H9 (cell line): ENCODE results near the gene KCNA3. TPM values are rescaled to one million over a fixed set of nuclear protein-coding genes. Genes with fewer than 3 reads are reported as not detected.

Experiments
- DNase-seq: peaks from one replicate; pipeline ENCODE4 v3.0.0-alpha.2; 2017
- H2AFZ ChIP-seq: one replicate; pipeline ENCODE4 v1.6.1; 2013; ENCODE audit warnings: mild to moderate bottlenecking, low read length, control low read depth, moderate library complexity
- H2AK5ac ChIP-seq: 2 replicates; pipeline ENCODE4 v1.6.1; 2013; ENCODE audit warnings: low read length, control low read depth, mixed read lengths; ENCODE audit not compliant: insufficient read length
- H2BK120ac ChIP-seq: one replicate; pipeline ENCODE4 v1.6.1; 2013; ENCODE audit warnings: low read depth, mild to moderate bottlenecking, low read length, control low read depth, inconsistent platforms; ENCODE audit not compliant: poor library complexity, severe bottlenecking
- H2BK12ac ChIP-seq: 2 replicates; pipeline ENCODE4 v1.6.1; 2013; ENCODE audit warnings: low read length, control low read depth, mixed read lengths, low read depth; ENCODE audit not compliant: insufficient read length
- H2BK15ac ChIP-seq: 2 replicates; pipeline ENCODE4 v1.6.1; 2013; ENCODE audit warnings: low read depth, low read length, control low read depth
- H2BK20ac ChIP-seq: one replicate; pipeline ENCODE4 v1.6.1; 2013; ENCODE audit warnings: low read depth, mild to moderate bottlenecking, low read length, control low read depth, inconsistent platforms; ENCODE audit not compliant: poor library complexity, severe bottlenecking
- H2BK5ac ChIP-seq: 2 replicates; pipeline ENCODE4 v1.6.1; 2013; ENCODE audit warnings: low read length, control low read depth, mixed read lengths; ENCODE audit not compliant: insufficient read length
- H3K14ac ChIP-seq: 2 replicates; pipeline ENCODE4 v1.6.1; 2013; ENCODE audit warnings: low read length, control low read depth; ENCODE audit not compliant: insufficient read depth
- H3K18ac ChIP-seq: 2 replicates; pipeline ENCODE4 v1.6.1; 2013; ENCODE audit warnings: low read depth, mild to moderate bottlenecking, mixed read lengths, low read length, control low read depth; ENCODE audit not compliant: insufficient read length
- H3K23ac ChIP-seq: 2 replicates; pipeline ENCODE4 v1.6.1; 2013; ENCODE audit warnings: low read length, control low read depth, mixed read lengths, low read depth; ENCODE audit not compliant: insufficient read length
- H3K23me2 ChIP-seq: 2 replicates; pipeline ENCODE4 v1.6.1; 2013; ENCODE audit warnings: low read depth, mild to moderate bottlenecking, mixed read lengths, low read length, control low read depth; ENCODE audit not compliant: insufficient read length, poor library complexity, severe bottlenecking
- H3K27ac ChIP-seq: 2 replicates; pipeline ENCODE4 v1.5.1; 2013; ENCODE audit warnings: low read length, control low read depth, mixed read lengths, low read depth; ENCODE audit not compliant: insufficient read length
- H3K27me3 ChIP-seq: 2 replicates; pipeline ENCODE4 v1.6.1; 2013; ENCODE audit warnings: low read length, control low read depth, inconsistent platforms; ENCODE audit not compliant: insufficient read depth
- H3K4ac ChIP-seq: 2 replicates; pipeline ENCODE4 v1.6.1; 2013; ENCODE audit warnings: low read depth, mild to moderate bottlenecking, control low read depth, inconsistent platforms, low read length, moderate library complexity
- H3K4me1 ChIP-seq: 2 replicates; pipeline ENCODE4 v1.6.1; 2013; ENCODE audit warnings: low read length, control low read depth, inconsistent platforms; ENCODE audit not compliant: insufficient read depth
- H3K4me2 ChIP-seq: 2 replicates; pipeline ENCODE4 v1.6.1; 2013; ENCODE audit warnings: low read length, control low read depth, mixed read lengths; ENCODE audit not compliant: insufficient read length, insufficient read depth
- H3K56ac ChIP-seq: 2 replicates; pipeline ENCODE4 v1.6.1; 2013; ENCODE audit warnings: low read depth, mild to moderate bottlenecking, mixed read lengths, low read length, control low read depth; ENCODE audit not compliant: insufficient read length
- H3K79me1 ChIP-seq: 2 replicates; pipeline ENCODE4 v1.6.1; 2013; ENCODE audit warnings: low read depth, mild to moderate bottlenecking, moderate library complexity, low read length, control low read depth, inconsistent platforms; ENCODE audit not compliant: insufficient read depth, poor library complexity, severe bottlenecking
- H3K79me2 ChIP-seq: 2 replicates; pipeline ENCODE4 v1.6.1; 2013; ENCODE audit warnings: low read length, control low read depth, inconsistent platforms; ENCODE audit not compliant: insufficient read depth
- H3K9ac ChIP-seq: 2 replicates; pipeline ENCODE4 v1.6.1; 2013; ENCODE audit warnings: low read length, control low read depth, mixed read lengths; ENCODE audit not compliant: insufficient read length; ENCODE audit errors: extremely low read depth
- H3K9me3 ChIP-seq: one replicate; pipeline ENCODE4 v1.6.1; 2013; ENCODE audit warnings: low read depth, low read length, inconsistent platforms; ENCODE audit not compliant: control insufficient read depth
- H3T11ph ChIP-seq: one replicate; pipeline ENCODE4 v1.6.1; 2013; ENCODE audit warnings: mild to moderate bottlenecking, low read length, control low read depth, inconsistent platforms
- H4K20me1 ChIP-seq: one replicate; pipeline ENCODE4 v1.6.1; 2013; ENCODE audit not compliant: control insufficient read depth, insufficient read length, insufficient read depth
- H4K5ac ChIP-seq: 2 replicates; pipeline ENCODE4 v1.6.1; 2013; ENCODE audit warnings: low read depth, mild to moderate bottlenecking, mixed read lengths, low read length, control low read depth; ENCODE audit not compliant: insufficient read length
- H4K8ac ChIP-seq: replicated peaks from 2 replicates; pipeline ENCODE4 v1.6.1; 2013; ENCODE audit warnings: low read length, control low read depth, mixed read lengths, low read depth; ENCODE audit not compliant: insufficient read length
- H4K91ac ChIP-seq: 2 replicates; pipeline ENCODE4 v1.6.1; 2013; ENCODE audit warnings: low read depth, mild to moderate bottlenecking, moderate library complexity, mixed read lengths, low read length, control low read depth; ENCODE audit not compliant: insufficient read length
- H3K27ac Mint-ChIP-seq, 3 experiments: 2 replicates in 2 of 3; 3 replicates in 1 of 3; pipeline ENCODE4 v1.8.0; 2020 to 2021; ENCODE audit warnings: mixed read lengths in 3 of 3, mild to moderate bottlenecking in 1 of 3, moderate library complexity in 1 of 3
- H3K27me3 Mint-ChIP-seq: 2 replicates; pipeline ENCODE4 v1.8.0; 2021; ENCODE audit warnings: low read depth, mild to moderate bottlenecking, moderate library complexity, mixed read lengths
- H3K36me3 Mint-ChIP-seq, 3 experiments: 2 replicates in 2 of 3; 3 replicates in 1 of 3; pipeline ENCODE4 v1.8.0; 2020 to 2021; ENCODE audit warnings: low read depth in 3 of 3, mixed read lengths in 3 of 3; ENCODE audit not compliant: insufficient read depth in 1 of 3
- H3K4me1 Mint-ChIP-seq, 2 experiments: 2 replicates each; pipeline ENCODE4 v1.8.0; 2020; ENCODE audit warnings: mixed read lengths in 2 of 2
- H3K4me3 Mint-ChIP-seq, 2 experiments: 2 replicates in 1 of 2; 3 replicates in 1 of 2; pipeline ENCODE4 v1.8.0; 2020 to 2021; ENCODE audit warnings: mild to moderate bottlenecking in 2 of 2, mixed read lengths in 2 of 2, moderate library complexity in 1 of 2
- H3K9me3 Mint-ChIP-seq, 2 experiments: 2 replicates in 1 of 2; 3 replicates in 1 of 2; pipeline ENCODE4 v1.8.0; 2020; ENCODE audit warnings: mild to moderate bottlenecking in 2 of 2, mixed read lengths in 2 of 2, moderate library complexity in 1 of 2
- CTCF ChIP-seq: fragments of 200-600 bp; sonication (generic); conservative IDR thresholded peaks from 3 replicates; pipeline ENCODE4 v1.8.0; 2021; ENCODE audit warnings: antibody characterized with exemption, mild to moderate bottlenecking
- WGBS: extraction: QIAGEN DNeasy Blood & Tissue Kit; methylation state at CpG from one replicate; pipeline ENCODE4 v1.1.7; 2013; ENCODE audit warnings: missing lambda C conversion rate, low lambda C conversion rate, mixed read lengths; ENCODE audit not compliant: insufficient read length; ENCODE audit errors: extremely low coverage; 5-methylcytosine and 5-hydroxymethylcytosine counted together
- total RNA-seq: library from RNA; stranded (reverse); gene quantifications from 2 replicates; pipeline ENCODE4 v1.2.1, GENCODE V29; 2021

Gene KCNA3
- total RNA-seq, 1 experiment from 2014 or later = 0.92 TPM

DNA sequence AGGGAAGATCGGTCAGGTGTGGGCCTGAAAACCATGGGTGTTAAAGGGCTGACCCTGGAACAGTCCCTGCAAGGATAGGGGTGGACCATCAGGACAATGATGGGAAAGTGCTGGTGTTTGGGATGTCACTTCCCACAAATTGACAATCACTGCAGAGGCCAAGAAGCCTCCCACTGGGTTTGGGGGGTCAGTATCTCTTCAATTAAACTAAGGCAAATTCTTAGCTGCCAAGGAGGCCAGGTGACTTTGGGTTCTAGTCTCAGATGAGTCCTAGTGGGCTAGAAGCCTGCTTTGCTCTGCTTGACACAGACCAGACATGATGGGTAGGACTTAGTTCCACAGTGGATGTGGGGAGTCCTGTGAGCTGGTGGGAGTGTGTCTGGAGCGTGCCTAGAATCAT, 39.3 kb downstream of the KCNA3 start:
- H3K4me1 Mint-ChIP-seq = no peaks in the 10 kb centered on the region
- Histone ChIP-seq H2BK5ac (no peak overlapping the region), H3K9ac (no peak overlapping the region), H2BK20ac (no peak overlapping the region), H4K5ac (no peak overlapping the region), H2BK15ac (no peak overlapping the region), H3K4ac (no peak overlapping the region), H2AFZ (no peak overlapping the region), H3T11ph (no peak overlapping the region), H3K23ac (no peak overlapping the region), H3K18ac (no peak overlapping the region), H3K79me2 (no peaks in the 10 kb centered on the region), H3K27me3 (no peaks in the 10 kb centered on the region), H4K8ac (no peak overlapping the region), H3K9me3 (no peaks in the 10 kb centered on the region), H3K4me1 (no peaks in the 10 kb centered on the region), H2BK120ac (no peak overlapping the region), H3K27ac (no peak overlapping the region), H3K23me2 (no peaks in the 10 kb centered on the region), H3K14ac (no peak overlapping the region), H4K20me1 (no peaks in the 10 kb centered on the region), H3K56ac (no peak overlapping the region), H2BK12ac (no peak overlapping the region), H3K4me2 (no peak overlapping the region), H4K91ac (no peak overlapping the region), H3K79me1 (no peaks in the 10 kb centered on the region), H2AK5ac (no peak overlapping the region)
- no peak for DNase-seq
- H3K4me3 Mint-ChIP-seq = no peak overlapping the region
- peaks cover 16% of the 10 kb centered on the region for H3K27me3 Mint-ChIP-seq
- H3K27ac Mint-ChIP-seq = no peak overlapping the region
- H3K9me3 Mint-ChIP-seq = no peaks in the 10 kb centered on the region
- no CpG with 5 or more reads among the region's 2 CpGs for WGBS
- no peak for TF ChIP-seq CTCF
- H3K36me3 Mint-ChIP-seq = no peaks in the 10 kb centered on the region
